Calu3 (cell line): ENCODE results near the gene CPM. TPM values are rescaled to one million over a fixed set of nuclear protein-coding genes. Genes with fewer than 3 reads are reported as not detected.
"Not testable (repeated sequence)": the region's sequence is repeated elsewhere in the genome, so short reads cannot be mapped to it uniquely, and the experiment has no call there.

ENCODE experiments used
- BruUV-seq: library from RNA; stranded (reverse); fragments of 400-500 nt; replicated peaks from 2 replicates; lab custom pipeline; 2021; lab: Mats Ljungman, UMichigan
- CTCF ChIA-PET: fragments of 300-600 bp; sonication (Branson Sonifier 250); formaldehyde crosslinking; loops from one replicate; lab custom pipeline; 2022; ENCODE audit warnings: antibody characterized with exemption; lab: Charles Lee
- DNase-seq: peaks from one replicate; pipeline ENCODE4 v3.0.0; 2022
- H3K27ac Mint-ChIP-seq: one replicate; pipeline ENCODE4 v1.8.0; 2022; ENCODE audit warnings: mixed read lengths; ENCODE audit not compliant: unreplicated experiment
- H3K27me3 Mint-ChIP-seq: one replicate; pipeline ENCODE4 v1.8.0; 2022; ENCODE audit warnings: mixed read lengths; ENCODE audit not compliant: unreplicated experiment
- H3K36me3 Mint-ChIP-seq: one replicate; pipeline ENCODE4 v1.8.0; 2022; ENCODE audit warnings: mild to moderate bottlenecking, moderate library complexity, mixed read lengths; ENCODE audit not compliant: insufficient read depth, unreplicated experiment
- H3K4me1 Mint-ChIP-seq: one replicate; pipeline ENCODE4 v1.8.0; 2022; ENCODE audit warnings: mild to moderate bottlenecking, low read depth, mixed read lengths; ENCODE audit not compliant: unreplicated experiment
- H3K4me3 Mint-ChIP-seq: one replicate; pipeline ENCODE4 v1.8.0; 2022; ENCODE audit warnings: mild to moderate bottlenecking, low read depth, moderate library complexity, mixed read lengths; ENCODE audit not compliant: unreplicated experiment
- H3K9me3 Mint-ChIP-seq: one replicate; pipeline ENCODE4 v1.8.0; 2022; ENCODE audit warnings: low read depth, mixed read lengths; ENCODE audit not compliant: unreplicated experiment
- CTCF ChIP-seq: fragments of 200-600 bp; IDR thresholded peaks from one replicate; pipeline ENCODE4 v1.8.0; 2022; ENCODE audit warnings: antibody characterized with exemption; ENCODE audit not compliant: unreplicated experiment
- intact Hi-C: fragments of 100-400 bp; cut with micrococcal nuclease; formaldehyde crosslinking; loops from one replicate; pipeline ENCODE4 v1.10.0; 2022; ENCODE audit not compliant: unreplicated experiment
- total RNA-seq: library from RNA; stranded (reverse); gene quantifications from 2 replicates; pipeline ENCODE4 v1.2.3, GENCODE V29; 2022

Gene CPM
- total RNA-seq, 1 experiment from 2014 or later: 11.9 TPM

- intact Hi-C loops: no loop called here
- Mint-ChIP-seq H3K27me3 (no peaks in the 10 kb centered on the region), H3K27ac (no peak overlapping the region), H3K4me3 (no peak overlapping the region), H3K36me3 (peaks cover 41% of the 10 kb centered on the region), H3K4me1 (no peaks in the 10 kb centered on the region), H3K9me3 (no peaks in the 10 kb centered on the region)
- no peak for DNase-seq
- TF ChIP-seq CTCF: no peak
- CTCF ChIA-PET: interaction anchor here (0.7 kb wide), 1 partner anchor 1235 kb away, joined by 3 read pairs; no protein-coding TSS in a partner anchor
- BruUV-seq: no TSS peak
Measured at GRCh38 chr12:68824131-68824530, 108.8 kb downstream of the CPM start.

- no TSS peak for BruUV-seq
- peaks cover 45% of the 10 kb centered on the region for H3K36me3 Mint-ChIP-seq
Measured at GRCh38 chr12:68823696-68824095, 109.3 kb downstream of the CPM start.

GRCh38 chr12:68821357-68822188 is 111.4 kb downstream of the CPM start:
- no TSS peak for BruUV-seq
- CTCF ChIA-PET: interaction anchor here (1.3 kb wide), 1 partner anchor 9 kb away, joined by 4 read pairs; no protein-coding TSS in a partner anchor
- no peak for TF ChIP-seq CTCF
- intact Hi-C loops: no loop called here
- no peaks in the 10 kb centered on the region for H3K4me1 Mint-ChIP-seq
- H3K27me3 Mint-ChIP-seq: no peaks in the 10 kb centered on the region
- no peaks in the 10 kb centered on the region for H3K9me3 Mint-ChIP-seq
- H3K27ac Mint-ChIP-seq: no peak overlapping the region
- H3K4me3 Mint-ChIP-seq: no peak overlapping the region
- DNase-seq: no peak
- H3K36me3 Mint-ChIP-seq: peaks cover 51% of the 10 kb centered on the region

More at GRCh38 chr12:68823696-68824095, 109.3 kb downstream of the CPM start:
- Mint-ChIP-seq H3K27ac (no peak overlapping the region), H3K27me3 (no peaks in the 10 kb centered on the region), H3K4me3 (no peak overlapping the region), H3K4me1 (no peaks in the 10 kb centered on the region), H3K9me3 (no peaks in the 10 kb centered on the region)
- DNase-seq: no peak
- CTCF ChIA-PET: no interaction called here
- intact Hi-C loops: no loop called here
- no peak for TF ChIP-seq CTCF

- DNase-seq, intact Hi-C loops, H3K9me3 Mint-ChIP-seq, CTCF ChIA-PET, H3K27me3 Mint-ChIP-seq, H3K27ac Mint-ChIP-seq, H3K4me3 Mint-ChIP-seq, BruUV-seq, H3K4me1 Mint-ChIP-seq: not testable (repeated sequence)
- peaks cover 45% of the 10 kb centered on the region for H3K36me3 Mint-ChIP-seq
Measured at GRCh38 chr12:68819481-68819880, 113.5 kb downstream of the CPM start.
